Femur (tissue), 1 donor: ENCODE measurements around the gene INPP5E.
A peak's percentile ranks its signal among the peaks of the same experiment; 100 is the strongest.

Source experiments
- DNase-seq: peaks from one replicate; pipeline ENCODE4 v3.0.0-alpha.2; 2017

Gene INPP5E

GRCh38 chr9:136401173-136401922, 38.3 kb downstream of the INPP5E start:
- no peak for DNase-seq

- DNase-seq: peak; percentile 92
Observed at GRCh38 chr9:136400038-136400834, 39.4 kb downstream of the INPP5E start, which contains the start of gene SNAPC4. Gene SNAPC4, minus strand, starts transcription at chr9:136400170. Its CDS starts 1,742 bp downstream, at chr9:136398428.

GRCh38 chr9:136399176-136400037, 40.2 kb downstream of the INPP5E start:
- DNase-seq: no peak

- no peak for DNase-seq
Observed at GRCh38 chr9:136398286-136398685, 41.4 kb downstream of the INPP5E start.

GRCh38 chr9:136397643-136398042, 42.0 kb downstream of the INPP5E start:
- no peak for DNase-seq

- DNase-seq: no peak
Observed at GRCh38 chr9:136396219-136396515, 43.5 kb downstream of the INPP5E start.

- no peak for DNase-seq
Observed at GRCh38 chr9:136395345-136396218, 44.1 kb downstream of the INPP5E start.

- DNase-seq: no peak
Observed at GRCh38 chr9:136395020-136395340, 44.7 kb downstream of the INPP5E start.

- DNase-seq: no peak
Observed at GRCh38 chr9:136394312-136395019, 45.2 kb downstream of the INPP5E start.

- DNase-seq: no peak
Observed at GRCh38 chr9:136393531-136393930, 46.1 kb downstream of the INPP5E start.

GRCh38 chr9:136392538-136393449, 46.9 kb downstream of the INPP5E start:
- DNase-seq: peak; percentile 47

GRCh38 chr9:136391737-136392537, 47.7 kb downstream of the INPP5E start:
- DNase-seq: no peak

GRCh38 chr9:136389396-136389795, 50.2 kb downstream of the INPP5E start:
- DNase-seq: no peak

- DNase-seq: no peak
Observed at GRCh38 chr9:136387217-136387616, 52.4 kb downstream of the INPP5E start.

- DNase-seq: no peak
Observed at GRCh38 chr9:136386018-136386417, 53.6 kb downstream of the INPP5E start.

GRCh38 chr9:136385015-136385414, 54.6 kb downstream of the INPP5E start:
- DNase-seq: no peak

GRCh38 chr9:136383436-136383835, 56.2 kb downstream of the INPP5E start:
- DNase-seq: no peak

- DNase-seq: no peak
Observed at GRCh38 chr9:136381966-136382513, 57.6 kb downstream of the INPP5E start.

GRCh38 chr9:136381311-136381710, 58.3 kb downstream of the INPP5E start:
- no peak for DNase-seq
